Activated effector memory CD4-positive, alpha-beta T cell treated with anti-CD3 and anti-CD28 coated beads, Interleukin-2, amount 50 U/mL, for 16 hours (primary cell): ENCODE results near the gene CTNND2.
"Not testable (repeated sequence)": the region's sequence is repeated elsewhere in the genome, so short reads cannot be mapped to it uniquely, and the experiment has no call there.

Source experiments
- DNase-seq: peaks from one replicate; pipeline ENCODE4 v3.0.0-alpha.2; 2020

The CTNND2 gene

GRCh38 chr5:11443831-11444230 is 460.4 kb downstream of the CTNND2 start:
- DNase-seq: no peak

GRCh38 chr5:11432116-11432515 is 472.1 kb downstream of the CTNND2 start:
- DNase-seq: no peak

- no peak for DNase-seq
Observed at GRCh38 chr5:11429254-11429653, 475.0 kb downstream of the CTNND2 start.

GRCh38 chr5:11427569-11427968 is 476.7 kb downstream of the CTNND2 start:
- no peak for DNase-seq

GRCh38 chr5:11426442-11426841 is 477.8 kb downstream of the CTNND2 start:
- DNase-seq: no peak

GRCh38 chr5:11422342-11422741 is 481.9 kb downstream of the CTNND2 start:
- no peak for DNase-seq

- DNase-seq: no peak
Observed at GRCh38 chr5:11420969-11421368, 483.3 kb downstream of the CTNND2 start.

GRCh38 chr5:11415751-11416150 is 488.5 kb downstream of the CTNND2 start:
- no peak for DNase-seq

GRCh38 chr5:11414732-11415131 is 489.5 kb downstream of the CTNND2 start:
- DNase-seq: not testable (repeated sequence)

GRCh38 chr5:11411621-11412020 is 492.6 kb downstream of the CTNND2 start:
- DNase-seq: no peak

- no peak for DNase-seq
Observed at GRCh38 chr5:11407556-11408145, 496.6 kb downstream of the CTNND2 start.

- DNase-seq: no peak
Observed at GRCh38 chr5:11400316-11400715, 503.9 kb downstream of the CTNND2 start.

- DNase-seq: no peak
Observed at GRCh38 chr5:11398728-11399127, 505.5 kb downstream of the CTNND2 start.

GRCh38 chr5:11397549-11397948 is 506.7 kb downstream of the CTNND2 start:
- DNase-seq: no peak

- no peak for DNase-seq
Observed at GRCh38 chr5:11396917-11397316, 507.3 kb downstream of the CTNND2 start.

GRCh38 chr5:11394933-11395332 is 509.3 kb downstream of the CTNND2 start:
- no peak for DNase-seq

GRCh38 chr5:11390291-11390767 is 513.9 kb downstream of the CTNND2 start:
- DNase-seq: no peak

GRCh38 chr5:11387382-11387781 is 516.9 kb downstream of the CTNND2 start:
- no peak for DNase-seq

- DNase-seq: no peak
Observed at GRCh38 chr5:11386398-11386797, 517.8 kb downstream of the CTNND2 start.

- DNase-seq: no peak
Observed at GRCh38 chr5:11385901-11386293, 518.3 kb downstream of the CTNND2 start.

- DNase-seq: no peak
Observed at GRCh38 chr5:11385251-11385900, 518.9 kb downstream of the CTNND2 start.

- no peak for DNase-seq
Observed at GRCh38 chr5:11384441-11385250, 519.6 kb downstream of the CTNND2 start.

GRCh38 chr5:11383506-11384095 is 520.6 kb downstream of the CTNND2 start:
- DNase-seq: no peak

GRCh38 chr5:11378461-11378860 is 525.8 kb downstream of the CTNND2 start:
- no peak for DNase-seq
